Measurements from ENCODE around the gene MARCHF3. TPM values are rescaled to one million over a fixed set of nuclear protein-coding genes. Genes with fewer than 3 reads are reported as not detected.

The MARCHF3 gene
- total and polyA plus RNA-seq, 2 of the 13 experiments (the other 11 are each of a cell fraction or from before 2014, with no cell fraction given) = 4.8 to 11.9 TPM

- ChIA-PET POLR2A (interaction anchor here (1.8 kb wide), 1 partner anchor 8 kb away, joined by 9 read pairs; the partner anchor contains the start of gene C5orf63), CTCF (ENCODE audit: low intra/inter-chr PET ratio, low total read pairs) (no interaction called here)
- DNase-seq (ENCODE audit: low spot score) (no peak), FAIRE-seq (no peak), ATAC-seq (no peak)
- Histone ChIP-seq H3K9me3 (ENCODE audit: low read length) (no peaks in the 10 kb centered on the region), H3K9ac (ENCODE audit: insufficient read depth, low read depth, low read length) (no peak overlapping the region), H4K20me1 (ENCODE audit: insufficient read depth, low read length) (no peaks in the 10 kb centered on the region), H3K36me3 (replicated peaks in 1 of 2; ENCODE audit: control insufficient read depth in 1 of 2, insufficient read depth in 2 of 2, low read length in 2 of 2) (no peaks in the 10 kb centered on the region; a peak in 1 of 5 replicates), H3K4me1 (ENCODE audit: insufficient read depth, low read length) (no peaks in the 10 kb centered on the region), H3K4me3 (replicated peaks in 1 of 3; ENCODE audit: insufficient read depth in 1 of 3, low read depth in 2 of 3, low read length in 3 of 3) (no peak overlapping the region), H3K79me2 (ENCODE audit: insufficient read depth, low read length) (no peaks in the 10 kb centered on the region), H3K27ac (ENCODE audit: extremely low read length, insufficient read depth, low read length) (no peak overlapping the region), H3K27me3 (ENCODE audit: control insufficient read depth in 1 of 2, insufficient read depth in 2 of 2, low read length in 2 of 2) (no peaks in the 10 kb centered on the region), H2AFZ (ENCODE audit: low read length) (no peak overlapping the region), H3K4me2 (ENCODE audit: low read depth, low read length) (no peak overlapping the region)
- intact Hi-C loops (cut with micrococcal nuclease; ENCODE audit: unreplicated experiment) (no loop called here), in situ Hi-C loops (cut with HindIII; ENCODE audit: extremely low pct_ligation_motif_present, low pct_unique_long_range_greater_than_20kb) (no loop called here)
- 97% methylated on average over 2 of the region's 4 CpGs for WGBS (ENCODE audit: low lambda C conversion rate)
- TF ChIP-seq MXD1 (CRISPR knock-in tag; IDR thresholded peaks at IDR 0.05) (no peak), ATF5 (CRISPR knock-in tag; IDR thresholded peaks at IDR 0.05; ENCODE audit: low read depth) (no peak), MZF1 (CRISPR knock-in tag; IDR thresholded peaks at IDR 0.05; ENCODE audit: borderline replicate concordance) (no peak)
- no TSS peak for BruUV-seq (replicated peaks)
Observed at GRCh38 chr5:127064253-127064840, 34.0 kb upstream of the MARCHF3 start.

- H2AFZ ChIP-seq (ENCODE audit: low read length) = no peak overlapping the region
- intact Hi-C loops (cut with micrococcal nuclease; ENCODE audit: unreplicated experiment) (no loop called here), in situ Hi-C loops (cut with HindIII; ENCODE audit: extremely low pct_ligation_motif_present, low pct_unique_long_range_greater_than_20kb) (no loop called here)
- no peaks in the 10 kb centered on the region for H3K9me3 ChIP-seq (ENCODE audit: low read length)
- DNase-seq (ENCODE audit: low spot score) (no peak), ATAC-seq (no peak), FAIRE-seq (no peak)
- 55% methylated on average over 2 of the region's 2 CpGs for WGBS (ENCODE audit: low lambda C conversion rate)
- H3K27ac ChIP-seq (ENCODE audit: extremely low read length, insufficient read depth, low read length) = no peak overlapping the region
- no peak overlapping the region for H3K4me3 ChIP-seq (replicated peaks in 1 of 3; ENCODE audit: insufficient read depth in 1 of 3, low read depth in 2 of 3, low read length in 3 of 3)
- H3K4me2 ChIP-seq (ENCODE audit: low read depth, low read length) = no peak overlapping the region
- BruUV-seq (replicated peaks) = no TSS peak
- no peaks in the 10 kb centered on the region for H4K20me1 ChIP-seq (ENCODE audit: insufficient read depth, low read length)
- no peaks in the 10 kb centered on the region for H3K36me3 ChIP-seq (replicated peaks in 1 of 2; ENCODE audit: control insufficient read depth in 1 of 2, insufficient read depth in 2 of 2, low read length in 2 of 2)
- H3K79me2 ChIP-seq (ENCODE audit: insufficient read depth, low read length) = no peaks in the 10 kb centered on the region
- TF ChIP-seq TRIM22 (IDR thresholded peaks at IDR 0.05) = no peak
- TF ChIP-seq MAFF (IDR thresholded peaks at IDR 0.05; ENCODE audit: low read depth, low read length) = peak; percentile 70; the same call in 1 of the 2 replicates
- TF ChIP-seq ZMYM2 (CRISPR knock-in tag; IDR thresholded peaks at IDR 0.05) = no peak
- no peak for TF ChIP-seq HOXA9 (CRISPR knock-in tag; IDR thresholded peaks at IDR 0.05; ENCODE audit: borderline replicate concordance)
- TF ChIP-seq MAFK (conservative IDR thresholded peaks at IDR 0.05 in 1 of 2, IDR thresholded peaks at IDR 0.05 in 1 of 2; ENCODE audit: low read length in 2 of 2) = peak in 1 of 2 experiments; percentile 77; a peak in 3 of 4 replicates
- ChIA-PET CTCF (ENCODE audit: low intra/inter-chr PET ratio, low total read pairs) (no interaction called here), POLR2A (interaction anchor here (1.8 kb wide), 1 partner anchor 9 kb away, joined by 9 read pairs; the partner anchor contains the start of gene C5orf63)
- no peaks in the 10 kb centered on the region for H3K4me1 ChIP-seq (ENCODE audit: insufficient read depth, low read length)
- no peaks in the 10 kb centered on the region for H3K27me3 ChIP-seq (ENCODE audit: control insufficient read depth in 1 of 2, insufficient read depth in 2 of 2, low read length in 2 of 2)
- no peak overlapping the region for H3K9ac ChIP-seq (ENCODE audit: insufficient read depth, low read depth, low read length)
Observed at GRCh38 chr5:127063257-127063913, 33.0 kb upstream of the MARCHF3 start.
